Left lung (tissue), 4 donors: Measurements from ENCODE around the gene LOC101059915.
A peak's percentile ranks its signal among the peaks of the same experiment; 100 is the strongest.
"Not testable (repeated sequence)": the region's sequence is repeated elsewhere in the genome, so short reads cannot be mapped to it uniquely, and the experiment has no call there.

Source experiments
- ATAC-seq: fragments of 200-7000 bp; cut with Tn5 transposase; one replicate; pipeline ENCODE4 v1.9.1; 2020; ENCODE audit warnings: moderate library complexity
- DNase-seq, 4 donors: peaks; one replicate each; pipeline ENCODE4 v3.0.0-alpha.2; 2013 to 2020
- H3K27ac ChIP-seq, 2 donors: fragments of 200-600 bp; sonication (generic) in 1 of 2; one replicate each; pipeline versions ENCODE4 v1.5.0 to v1.8.0; 2020 to 2021
- H3K27me3 ChIP-seq, 2 donors: fragments of 200-600 bp; sonication (generic) in 1 of 2; one replicate each; pipeline versions ENCODE4 v1.5.0 to v1.8.0; 2020 to 2021
- H3K36me3 ChIP-seq, 2 donors: fragments of 200-600 bp; sonication (generic) in 1 of 2; one replicate each; pipeline versions ENCODE4 v1.5.0 to v1.8.0; 2020 to 2021
- H3K4me1 ChIP-seq, 2 donors: fragments of 200-600 bp; one replicate each; pipeline ENCODE4 v1.8.0; 2021
- H3K4me3 ChIP-seq, 2 donors: fragments of 200-600 bp; sonication (generic) in 1 of 2; one replicate each; pipeline versions ENCODE4 v1.5.0 to v1.8.0; 2020 to 2021; ENCODE audit warnings: mild to moderate bottlenecking in 1 of 2
- H3K9me3 ChIP-seq, 2 donors: fragments of 200-600 bp; sonication (generic) in 1 of 2; one replicate each; pipeline versions ENCODE4 v1.5.0 to v1.8.0; 2020 to 2021
- CTCF ChIP-seq, 2 donors: fragments of 200-600 bp; sonication (generic) in 1 of 2; IDR thresholded peaks; one replicate each; pipeline versions ENCODE4 v1.5.0 to v1.8.0; 2021; ENCODE audit warnings: antibody characterized with exemption in 2 of 2
- intact Hi-C, 2 donors: fragments of 100-400 bp; cut with DNase I; formaldehyde crosslinking; loops; one replicate each; pipeline versions ENCODE4 v1.11.2 to v1.14.2; 2022
- donor health status: DM: no; HTN: yes; CAD: no.
- donor health status: DM: no; HTN: no; CAD: no.

The LOC101059915 gene

GRCh38 chrX:71679575-71680207, 12.3 kb downstream of the LOC101059915 start:
- DNase-seq (no peak), ATAC-seq (no peak)
- Histone ChIP-seq H3K36me3 (no peaks in the 10 kb centered on the region), H3K4me3 (no peak overlapping the region), H3K27ac (no peak overlapping the region), H3K4me1 (no peaks in the 10 kb centered on the region), H3K27me3 (peaks cover 0 to 4% of the 10 kb centered on the region in 2 donors), H3K9me3 (no peaks in the 10 kb centered on the region)
- no peak for TF ChIP-seq CTCF (IDR thresholded peaks at IDR 0.05)
- intact Hi-C loops: no loop called here

DNA sequence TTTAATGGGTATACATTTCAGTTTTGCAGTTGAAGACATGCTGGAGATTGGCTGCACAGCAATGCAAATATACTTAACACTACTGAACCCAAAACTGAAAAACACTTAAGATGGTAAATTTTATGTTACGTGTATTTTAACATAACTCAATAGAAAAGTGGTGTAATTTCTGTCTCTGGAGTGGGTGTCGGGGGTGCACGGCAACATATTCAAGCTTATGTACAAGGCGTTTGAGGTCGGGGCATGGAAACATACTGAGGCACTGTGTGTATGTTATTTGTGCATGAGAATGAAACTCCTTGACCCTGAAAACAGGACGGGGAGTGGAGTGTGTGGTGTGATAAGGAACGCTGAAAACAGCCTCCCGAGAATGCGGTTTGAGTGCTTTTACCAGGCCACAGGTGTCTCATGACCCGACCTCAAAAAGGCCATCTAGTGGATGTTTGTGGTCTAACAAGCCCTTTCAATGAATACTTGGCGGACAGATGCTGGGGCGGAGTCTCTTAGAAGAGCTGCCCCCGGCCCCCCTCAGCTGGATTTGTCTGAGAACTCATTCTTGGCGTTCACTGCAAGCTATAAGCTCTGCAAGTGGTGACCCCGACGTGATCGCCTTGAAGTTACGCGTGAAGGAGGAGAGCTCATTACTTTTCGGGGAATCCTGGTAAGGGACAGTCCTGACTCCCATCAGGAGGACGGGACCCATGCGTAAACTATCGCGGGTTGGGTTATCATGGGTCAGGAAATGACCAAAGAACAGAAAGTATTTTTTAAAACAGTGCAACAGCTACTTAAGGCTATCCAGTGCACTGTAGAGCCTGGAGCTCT, 29.5 kb downstream of the LOC101059915 start:
- H3K36me3 ChIP-seq, H3K9me3 ChIP-seq, H3K4me3 ChIP-seq, H3K4me1 ChIP-seq, intact Hi-C loops, DNase-seq, H3K27ac ChIP-seq, H3K27me3 ChIP-seq: not testable (repeated sequence)
- ATAC-seq: peak; percentile 74

DNA sequence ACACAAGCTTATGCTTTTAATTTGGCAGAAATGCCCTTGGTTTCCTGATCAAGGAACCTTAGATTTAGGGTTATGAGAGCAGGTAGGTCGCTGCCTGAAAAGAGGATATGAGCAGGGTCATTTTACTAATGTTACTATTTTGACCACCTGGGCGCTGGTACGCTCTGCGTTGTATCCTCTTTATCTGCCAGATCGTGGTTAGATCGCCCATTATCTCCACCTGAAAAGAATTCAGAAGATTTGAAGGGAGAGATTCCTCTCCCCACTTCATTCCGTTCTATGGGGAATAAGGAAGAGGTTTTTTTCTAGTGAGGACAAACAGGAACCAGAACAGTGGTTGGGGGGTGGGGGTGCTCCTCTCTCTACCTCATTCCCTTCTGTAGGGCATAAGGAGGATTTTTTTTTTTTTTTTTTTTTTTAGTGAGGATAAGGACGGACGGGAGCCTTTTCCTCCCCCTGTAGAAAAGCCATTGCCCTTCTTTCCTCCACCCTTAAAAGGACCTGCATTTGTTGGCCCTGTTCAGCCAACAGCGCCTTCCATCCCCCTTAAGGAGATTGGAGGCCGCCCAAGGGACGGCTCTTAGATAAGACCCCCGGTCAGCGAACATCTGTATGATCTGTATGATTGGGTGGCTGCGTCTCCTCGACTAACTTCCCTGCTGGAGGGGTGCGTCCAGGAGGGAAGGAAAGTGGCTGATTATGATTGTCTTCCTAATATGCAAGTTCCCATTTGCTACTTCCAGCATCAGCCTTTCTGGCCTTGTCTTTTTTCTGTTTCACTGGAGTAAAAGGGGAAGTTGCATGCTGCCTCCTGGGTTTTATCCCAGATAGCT, 30.3 kb downstream of the LOC101059915 start:
- ATAC-seq: peak; percentile 54
- H3K27me3 ChIP-seq, H3K9me3 ChIP-seq, H3K4me1 ChIP-seq, H3K36me3 ChIP-seq, H3K4me3 ChIP-seq, intact Hi-C loops, DNase-seq, H3K27ac ChIP-seq: not testable (repeated sequence)

GRCh38 chrX:71698299-71699022, 31.1 kb downstream of the LOC101059915 start:
- H3K27me3 ChIP-seq, intact Hi-C loops, H3K4me3 ChIP-seq, H3K36me3 ChIP-seq, H3K4me1 ChIP-seq, H3K27ac ChIP-seq, DNase-seq, H3K9me3 ChIP-seq: not testable (repeated sequence)
- ATAC-seq: peak; percentile 62

GRCh38 chrX:71699023-71699344, 31.6 kb downstream of the LOC101059915 start:
- intact Hi-C loops, H3K36me3 ChIP-seq, H3K27me3 ChIP-seq, H3K27ac ChIP-seq, H3K4me1 ChIP-seq, H3K9me3 ChIP-seq, DNase-seq, H3K4me3 ChIP-seq: not testable (repeated sequence)
- ATAC-seq: peak; percentile 63

- H3K36me3 ChIP-seq, intact Hi-C loops: not testable (repeated sequence)
- peak; percentile 47 for ATAC-seq
These were observed 35.5 kb downstream of the LOC101059915 start for GRCh38 chrX:71702853-71703252.

GRCh38 chrX:71714064-71714463, 46.7 kb downstream of the LOC101059915 start:
- H3K27ac ChIP-seq, H3K4me1 ChIP-seq, H3K27me3 ChIP-seq, H3K36me3 ChIP-seq, H3K9me3 ChIP-seq, ATAC-seq, H3K4me3 ChIP-seq, DNase-seq, intact Hi-C loops: not testable (repeated sequence)

More at GRCh38 chrX:71702853-71703252, 35.5 kb downstream of the LOC101059915 start:
- not testable (repeated sequence) for H3K4me3 ChIP-seq, DNase-seq, H3K27me3 ChIP-seq, H3K27ac ChIP-seq, H3K9me3 ChIP-seq, H3K4me1 ChIP-seq

- DNase-seq, H3K4me1 ChIP-seq, H3K27ac ChIP-seq, intact Hi-C loops, H3K27me3 ChIP-seq, H3K4me3 ChIP-seq, H3K9me3 ChIP-seq, H3K36me3 ChIP-seq: not testable (repeated sequence)
- peak; percentile 30 for ATAC-seq
These were observed 48.2 kb downstream of the LOC101059915 start for GRCh38 chrX:71715551-71715950.

DNA sequence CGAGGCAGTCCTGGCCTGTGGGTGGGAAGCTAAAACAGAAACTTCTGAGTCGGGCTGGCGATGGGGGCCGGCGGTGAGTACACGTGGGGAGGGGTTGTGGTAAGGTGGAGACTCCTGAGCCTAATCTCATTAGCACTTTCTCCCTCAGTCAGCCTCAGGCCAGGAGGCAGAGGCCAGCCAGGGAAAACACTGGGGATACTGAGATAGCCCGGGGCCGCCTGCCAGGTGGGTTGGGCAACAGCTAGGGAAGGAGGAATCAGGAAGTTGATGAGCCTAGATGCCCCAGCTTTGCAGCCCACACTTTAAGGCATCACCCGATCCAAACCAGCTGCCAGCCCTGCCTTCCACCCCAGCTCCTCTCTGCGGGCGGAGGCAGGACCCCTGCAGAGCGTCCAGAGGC, 49.0 kb downstream of the LOC101059915 start:
- intact Hi-C loops, ATAC-seq, H3K27me3 ChIP-seq, H3K36me3 ChIP-seq, H3K4me3 ChIP-seq, DNase-seq, H3K9me3 ChIP-seq, H3K4me1 ChIP-seq, H3K27ac ChIP-seq: not testable (repeated sequence)

GRCh38 chrX:71718185-71718584, 50.8 kb downstream of the LOC101059915 start, which contains the start of gene CXorf49:
Gene CXorf49 (minus strand): TSS chrX:71718285. CDS start chrX:71718151, 134 bp downstream.
- H3K27ac ChIP-seq, ATAC-seq, H3K4me1 ChIP-seq, H3K9me3 ChIP-seq, H3K4me3 ChIP-seq, intact Hi-C loops, H3K27me3 ChIP-seq, H3K36me3 ChIP-seq, DNase-seq: not testable (repeated sequence)

DNA sequence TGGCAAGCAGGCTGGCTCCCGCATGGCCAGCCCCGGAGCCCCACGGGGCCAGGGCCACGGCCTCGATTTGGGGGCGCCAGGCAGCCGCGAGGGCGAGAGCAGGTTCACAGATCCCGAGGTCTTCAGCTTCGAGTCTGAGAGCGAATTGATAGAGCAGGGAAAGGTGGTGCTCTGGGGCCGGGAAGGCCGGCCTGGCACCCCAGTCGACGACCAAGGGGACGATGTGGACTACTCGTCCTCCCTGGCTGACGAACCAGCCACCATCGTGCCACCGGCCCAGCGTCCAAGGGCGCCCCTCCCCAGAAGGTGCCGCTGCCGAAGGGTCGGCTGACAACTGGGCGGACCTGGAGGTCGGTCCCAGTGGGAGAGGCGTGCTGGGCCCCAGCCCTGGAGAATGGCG, 51.8 kb downstream of the LOC101059915 start:
- intact Hi-C loops, ATAC-seq, H3K27me3 ChIP-seq, H3K9me3 ChIP-seq, H3K4me3 ChIP-seq, H3K4me1 ChIP-seq, H3K36me3 ChIP-seq, H3K27ac ChIP-seq: not testable (repeated sequence)
- peak in 1 of 4 donors; percentile 23 for DNase-seq
